ENCODE measurements around the gene AXDND1. TPM values are rescaled to one million over a fixed set of nuclear protein-coding genes. Genes with fewer than 3 reads are reported as not detected.

The AXDND1 gene
- total and polyA plus RNA-seq, 9 of the 15 experiments (the other 6 are each of a cell fraction or from before 2014, with no cell fraction given) = 0.03 to 0.13 (median 0.06) TPM; not detected in 5

DNA sequence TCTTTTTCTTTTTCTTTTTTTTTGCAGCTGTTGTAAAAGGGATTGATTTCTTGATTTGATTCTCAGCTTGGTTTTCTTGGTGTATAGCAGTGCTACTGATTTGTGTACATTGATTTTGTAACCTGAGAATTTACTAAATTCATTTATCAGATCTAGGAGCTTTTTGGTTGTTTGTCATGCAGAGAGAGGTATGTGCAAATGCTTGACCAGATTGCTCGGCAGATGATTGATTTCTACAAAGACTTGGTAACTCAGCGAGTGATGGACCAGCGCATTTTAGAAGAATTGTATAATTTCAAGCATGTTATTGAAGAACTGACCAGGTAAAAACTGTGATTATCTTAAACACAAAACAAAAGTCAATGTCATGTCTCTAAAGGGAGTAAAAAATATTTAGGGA lies 27.9 kb downstream of the AXDND1 start:
- intact Hi-C loops (cut with micrococcal nuclease) = no loop called here
- no peaks in the 10 kb centered on the region for H3K4me1 ChIP-seq (replicated peaks in 1 of 2; ENCODE audit: control insufficient read depth in 2 of 2, insufficient read depth in 2 of 2, low read length in 2 of 2)
- FAIRE-seq (no peak), ATAC-seq (no peak), DNase-seq (ENCODE audit: extremely low read depth in 1 of 4, low spot score in 3 of 4) (no peak)
- H3K79me2 ChIP-seq (ENCODE audit: control insufficient read depth, insufficient read depth, low read length) = no peaks in the 10 kb centered on the region
- BruUV-seq (replicated peaks) = no TSS peak
- no peaks in the 10 kb centered on the region for H3K9me3 ChIP-seq (replicated peaks; ENCODE audit: control insufficient read depth, insufficient read depth, low read depth, low read length)
- H3K4me2 ChIP-seq (ENCODE audit: insufficient read depth, low read length) = no peak overlapping the region
- H2AFZ ChIP-seq (ENCODE audit: low read depth, low read length) = no peak overlapping the region
- CTCF ChIA-PET (ENCODE audit: low intra/inter-chr PET ratio) = no interaction called here
- H3K27me3 ChIP-seq (ENCODE audit: control insufficient read depth in 2 of 2, insufficient read depth in 2 of 2, low read length in 2 of 2) = peaks cover 0 to 6% of the 10 kb centered on the region in 2 experiments; a peak in 2 of 5 replicates
- H3K9ac ChIP-seq (ENCODE audit: insufficient read depth in 1 of 2, low read depth in 2 of 2, low read length in 2 of 2) = no peak overlapping the region
- no peak overlapping the region for H3K27ac ChIP-seq (ENCODE audit: extremely low read depth, low read depth, low read length)
- no peak overlapping the region for H3K4me3 ChIP-seq
- no peaks in the 10 kb centered on the region for H3K9me1 ChIP-seq (ENCODE audit: control insufficient read depth, insufficient read depth, low read length)
- H3K36me3 ChIP-seq (ENCODE audit: control insufficient read depth, insufficient read depth, low read length) = no peaks in the 10 kb centered on the region
- TF ChIP-seq EWSR1 (IDR thresholded peaks at IDR 0.05; ENCODE audit: borderline replicate concordance, low read depth, partially characterized antibody) (no peak), ZNF140 (CRISPR knock-in tag; IDR thresholded peaks at IDR 0.05) (no peak), GATA2 (CRISPR knock-in tag; IDR thresholded peaks at IDR 0.05) (no peak), CBFB (CRISPR knock-in tag; IDR thresholded peaks at IDR 0.05) (no peak), ZC3H11A (IDR thresholded peaks at IDR 0.05; ENCODE audit: low read depth, low read length) (no peak), XRCC3 (IDR thresholded peaks at IDR 0.05) (no peak)
- TF ChIP-seq, protein P1, sequence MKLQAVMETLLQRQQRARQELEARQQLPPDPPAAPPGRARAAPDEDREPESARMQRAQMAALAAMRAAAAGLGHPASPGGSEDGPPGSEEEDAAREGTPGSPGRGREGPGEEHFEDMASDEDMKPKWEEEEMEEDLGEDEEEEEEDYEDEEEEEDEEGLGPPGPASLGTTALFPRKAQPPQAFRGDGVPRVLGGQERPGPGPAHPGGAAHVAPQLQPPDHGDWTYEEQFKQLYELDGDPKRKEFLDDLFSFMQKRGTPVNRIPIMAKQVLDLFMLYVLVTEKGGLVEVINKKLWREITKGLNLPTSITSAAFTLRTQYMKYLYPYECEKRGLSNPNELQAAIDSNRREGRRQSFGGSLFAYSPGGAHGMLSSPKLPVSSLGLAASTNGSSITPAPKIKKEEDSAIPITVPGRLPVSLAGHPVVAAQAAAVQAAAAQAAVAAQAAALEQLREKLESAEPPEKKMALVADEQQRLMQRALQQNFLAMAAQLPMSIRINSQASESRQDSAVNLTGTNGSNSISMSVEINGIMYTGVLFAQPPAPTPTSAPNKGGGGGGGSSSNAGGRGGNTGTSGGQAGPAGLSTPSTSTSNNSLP (IDR thresholded peaks at IDR 0.05; ENCODE audit: borderline replicate concordance, low read depth, low read length) = no peak
- TF ChIP-seq, protein P2, sequence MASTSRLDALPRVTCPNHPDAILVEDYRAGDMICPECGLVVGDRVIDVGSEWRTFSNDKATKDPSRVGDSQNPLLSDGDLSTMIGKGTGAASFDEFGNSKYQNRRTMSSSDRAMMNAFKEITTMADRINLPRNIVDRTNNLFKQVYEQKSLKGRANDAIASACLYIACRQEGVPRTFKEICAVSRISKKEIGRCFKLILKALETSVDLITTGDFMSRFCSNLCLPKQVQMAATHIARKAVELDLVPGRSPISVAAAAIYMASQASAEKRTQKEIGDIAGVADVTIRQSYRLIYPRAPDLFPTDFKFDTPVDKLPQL (IDR thresholded peaks at IDR 0.05; ENCODE audit: extremely low read depth, insufficient read length) = no peak
- TF ChIP-seq, protein P3, sequence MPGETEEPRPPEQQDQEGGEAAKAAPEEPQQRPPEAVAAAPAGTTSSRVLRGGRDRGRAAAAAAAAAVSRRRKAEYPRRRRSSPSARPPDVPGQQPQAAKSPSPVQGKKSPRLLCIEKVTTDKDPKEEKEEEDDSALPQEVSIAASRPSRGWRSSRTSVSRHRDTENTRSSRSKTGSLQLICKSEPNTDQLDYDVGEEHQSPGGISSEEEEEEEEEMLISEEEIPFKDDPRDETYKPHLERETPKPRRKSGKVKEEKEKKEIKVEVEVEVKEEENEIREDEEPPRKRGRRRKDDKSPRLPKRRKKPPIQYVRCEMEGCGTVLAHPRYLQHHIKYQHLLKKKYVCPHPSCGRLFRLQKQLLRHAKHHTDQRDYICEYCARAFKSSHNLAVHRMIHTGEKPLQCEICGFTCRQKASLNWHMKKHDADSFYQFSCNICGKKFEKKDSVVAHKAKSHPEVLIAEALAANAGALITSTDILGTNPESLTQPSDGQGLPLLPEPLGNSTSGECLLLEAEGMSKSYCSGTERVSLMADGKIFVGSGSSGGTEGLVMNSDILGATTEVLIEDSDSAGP (CRISPR knock-in tag; IDR thresholded peaks at IDR 0.05) = no peak
- TF ChIP-seq, protein P4, sequence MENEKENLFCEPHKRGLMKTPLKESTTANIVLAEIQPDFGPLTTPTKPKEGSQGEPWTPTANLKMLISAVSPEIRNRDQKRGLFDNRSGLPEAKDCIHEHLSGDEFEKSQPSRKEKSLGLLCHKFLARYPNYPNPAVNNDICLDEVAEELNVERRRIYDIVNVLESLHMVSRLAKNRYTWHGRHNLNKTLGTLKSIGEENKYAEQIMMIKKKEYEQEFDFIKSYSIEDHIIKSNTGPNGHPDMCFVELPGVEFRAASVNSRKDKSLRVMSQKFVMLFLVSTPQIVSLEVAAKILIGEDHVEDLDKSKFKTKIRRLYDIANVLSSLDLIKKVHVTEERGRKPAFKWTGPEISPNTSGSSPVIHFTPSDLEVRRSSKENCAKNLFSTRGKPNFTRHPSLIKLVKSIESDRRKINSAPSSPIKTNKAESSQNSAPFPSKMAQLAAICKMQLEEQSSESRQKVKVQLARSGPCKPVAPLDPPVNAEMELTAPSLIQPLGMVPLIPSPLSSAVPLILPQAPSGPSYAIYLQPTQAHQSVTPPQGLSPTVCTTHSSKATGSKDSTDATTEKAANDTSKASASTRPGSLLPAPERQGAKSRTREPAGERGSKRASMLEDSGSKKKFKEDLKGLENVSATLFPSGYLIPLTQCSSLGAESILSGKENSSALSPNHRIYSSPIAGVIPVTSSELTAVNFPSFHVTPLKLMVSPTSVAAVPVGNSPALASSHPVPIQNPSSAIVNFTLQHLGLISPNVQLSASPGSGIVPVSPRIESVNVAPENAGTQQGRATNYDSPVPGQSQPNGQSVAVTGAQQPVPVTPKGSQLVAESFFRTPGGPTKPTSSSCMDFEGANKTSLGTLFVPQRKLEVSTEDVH (IDR thresholded peaks at IDR 0.05; ENCODE audit: low read depth, partially characterized antibody) = no peak
- H4K20me1 ChIP-seq (replicated peaks; ENCODE audit: control insufficient read depth, insufficient read depth, low read length) = no peaks in the 10 kb centered on the region
- in situ Hi-C loops (cut with MboI) = no loop called here
- POLR2A ChIA-PET = no interaction called here
- 0% methylated on average over 3 of the region's 3 CpGs for WGBS (ENCODE audit: insufficient coverage, low coverage, missing lambda C conversion rate)

All from K562 (cell line).